SH-SY5Y (cell line): ENCODE results near the gene SMARCAL1.

Experiments
- GATA2 ChIP-seq: IDR thresholded peaks from 2 replicates; pipeline ENCODE4 v1.6.1; 2011; ENCODE audit warnings: mild to moderate bottlenecking, low read depth, low read length
- GATA3 ChIP-seq: IDR thresholded peaks from 2 replicates; pipeline ENCODE4 v1.6.1; 2011; ENCODE audit warnings: low read depth, mild to moderate bottlenecking, low read length, moderate library complexity

DNA sequence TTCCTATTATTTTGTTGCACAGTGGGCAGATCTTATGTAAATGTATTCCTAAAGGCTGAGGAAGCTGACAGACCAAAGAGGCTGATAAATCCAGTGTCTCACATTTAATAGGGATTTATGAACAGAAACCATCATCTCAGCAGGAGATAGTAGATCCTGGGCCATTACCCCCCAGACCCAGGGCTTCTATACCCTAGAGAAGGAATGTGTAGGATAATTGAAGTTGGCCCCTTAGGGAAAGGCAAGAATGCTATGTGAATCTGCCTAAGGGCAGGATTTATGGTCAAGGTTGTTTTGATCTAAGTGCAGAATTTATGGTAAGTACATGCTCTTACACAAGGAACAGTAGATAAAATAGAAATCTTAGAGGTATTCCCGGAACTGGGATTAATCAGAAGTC is 115.3 kb downstream of the SMARCAL1 start:
- TF ChIP-seq GATA3 (no peak), GATA2 (no peak)
